HG03565 (cell line): ENCODE results near the gene LSM3.
A peak's percentile ranks its signal among the peaks of the same experiment; 100 is the strongest.

Experiments used
- ATAC-seq: cut with Tn5 transposase; IDR thresholded peaks from one replicate; pipeline ENCODE4 v1.9.1; 2021; ENCODE audit warnings: mild to moderate bottlenecking, moderate library complexity; ENCODE audit not compliant: unreplicated experiment

The LSM3 gene

DNA sequence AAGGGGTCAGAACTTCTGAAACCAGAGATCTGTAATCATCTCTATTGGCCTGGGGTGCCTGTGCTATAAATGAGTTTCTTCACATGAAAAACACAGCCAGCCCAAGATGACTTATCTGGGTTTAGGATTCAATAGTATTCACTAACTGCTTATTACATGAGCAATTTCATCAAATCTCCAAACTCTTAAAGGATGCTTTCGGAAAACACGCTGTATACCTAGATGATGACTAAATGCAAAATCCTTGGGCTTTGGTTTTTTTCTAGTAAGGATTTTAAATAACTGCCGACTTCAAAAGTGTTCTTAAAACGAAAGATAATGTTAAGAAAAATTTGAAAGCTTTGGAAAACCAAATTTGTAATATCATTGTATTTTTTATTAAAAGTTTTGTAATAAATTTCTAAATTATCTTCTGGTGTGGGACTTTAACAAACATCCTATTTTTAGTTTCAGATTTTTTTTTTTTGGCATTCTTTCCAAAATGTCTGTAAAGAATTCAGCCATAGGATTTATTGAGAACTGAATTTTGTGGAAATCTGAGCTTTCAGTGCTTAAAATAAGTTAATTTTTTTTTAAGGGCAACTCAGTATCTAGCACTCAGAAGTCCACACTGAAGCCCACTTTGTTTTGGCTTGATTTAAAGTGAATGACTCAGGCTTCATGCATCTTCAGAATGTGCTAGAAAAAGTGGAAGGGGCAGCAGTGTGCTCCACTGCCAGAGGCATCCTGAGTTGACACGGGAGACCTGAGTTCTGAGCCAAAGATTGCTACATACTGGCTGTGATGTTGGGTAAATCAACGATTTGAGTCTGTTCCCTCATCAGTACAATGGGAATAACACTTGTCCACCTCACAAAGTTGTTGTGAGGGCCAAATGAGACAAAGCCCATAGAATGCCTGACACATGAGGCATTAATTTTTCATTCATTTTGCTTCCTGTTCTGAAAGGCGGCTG is 35.1 kb upstream of the LSM3 start:
- no peak for ATAC-seq

DNA sequence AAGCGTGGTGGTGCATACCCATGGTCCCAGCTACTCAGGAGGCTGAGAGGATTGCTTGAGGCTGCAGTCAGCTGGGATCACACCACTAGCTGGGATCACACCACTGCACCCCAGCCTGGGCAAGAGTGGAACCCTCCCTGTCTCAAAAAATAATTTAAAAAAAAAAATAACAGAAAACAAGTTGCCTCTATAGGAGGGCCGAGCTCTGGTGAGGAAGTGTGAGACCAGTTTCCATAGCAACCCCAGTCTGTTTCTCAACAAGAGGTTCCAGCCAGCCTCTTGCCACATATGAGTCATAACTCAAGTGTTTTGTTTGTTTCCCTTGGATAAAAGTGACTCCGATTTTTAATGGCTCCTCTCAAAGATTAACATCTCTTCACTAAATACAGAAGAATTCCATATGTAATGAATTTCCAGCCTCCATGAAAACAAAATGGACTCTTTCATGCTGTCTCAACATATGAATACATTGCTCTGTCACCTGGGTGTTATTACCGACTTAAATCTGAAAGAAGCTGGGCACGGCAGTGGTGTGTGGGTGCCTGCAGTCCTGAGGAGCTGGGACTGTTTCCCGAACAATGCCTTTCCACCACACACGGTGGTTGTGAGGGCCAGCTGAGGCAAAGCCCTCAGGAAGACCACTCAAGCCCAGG is 34.1 kb upstream of the LSM3 start:
- ATAC-seq = peak; percentile 92

DNA sequence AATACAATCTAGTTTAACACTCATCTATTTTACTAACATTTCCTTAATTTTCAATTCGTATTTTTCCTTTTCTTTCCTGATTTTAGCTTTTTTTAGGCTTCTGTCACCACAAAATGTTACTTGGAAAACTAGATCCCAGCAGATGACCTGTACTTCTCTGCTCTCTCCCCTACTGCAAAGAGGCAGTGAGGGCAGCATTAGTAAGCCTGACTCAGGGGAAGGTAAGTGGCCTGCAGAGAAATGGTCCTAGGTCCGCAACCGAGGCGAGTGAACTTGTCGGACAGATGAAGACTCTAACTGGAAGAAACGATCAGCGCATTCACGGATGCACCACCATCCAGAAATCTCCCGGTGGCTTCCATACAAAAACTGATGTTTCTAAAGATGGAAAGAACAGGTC is 33.4 kb upstream of the LSM3 start:
- no peak for ATAC-seq

DNA sequence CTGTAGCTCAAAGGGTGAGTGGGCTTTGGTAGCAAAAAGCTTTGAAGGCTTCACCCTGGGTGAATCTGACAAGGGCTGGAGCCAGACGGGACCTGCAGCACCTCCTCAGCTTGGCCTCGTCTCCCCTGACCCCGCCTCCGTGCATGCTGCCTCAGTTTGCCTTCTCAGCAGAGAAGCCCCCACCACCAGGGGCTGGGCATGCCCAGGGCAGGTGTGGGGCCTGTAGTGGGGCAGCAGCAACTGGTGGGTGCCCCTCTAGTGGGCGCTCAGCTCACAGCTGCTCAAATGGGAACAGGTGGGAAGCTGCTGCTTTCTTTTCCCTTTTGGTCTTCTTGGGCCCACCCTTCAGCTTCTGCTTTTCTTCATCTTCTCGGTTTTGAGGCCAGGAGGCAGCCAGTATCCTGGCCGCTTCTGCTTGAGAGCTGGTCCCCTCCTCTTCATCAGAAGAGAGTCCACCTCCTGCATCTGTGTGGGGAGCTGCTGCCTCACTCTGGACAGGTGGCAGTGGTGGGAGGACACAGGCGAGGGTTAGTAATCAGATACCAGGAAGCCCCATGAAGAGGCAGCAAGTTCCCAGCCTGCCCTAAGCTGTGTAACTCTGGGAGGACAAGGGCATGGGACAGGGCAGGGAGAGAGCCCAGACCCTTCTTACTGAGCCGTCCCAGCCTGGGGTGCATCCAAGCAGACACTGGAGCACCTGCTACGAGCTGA is 32.8 kb upstream of the LSM3 start:
- no peak for ATAC-seq

DNA sequence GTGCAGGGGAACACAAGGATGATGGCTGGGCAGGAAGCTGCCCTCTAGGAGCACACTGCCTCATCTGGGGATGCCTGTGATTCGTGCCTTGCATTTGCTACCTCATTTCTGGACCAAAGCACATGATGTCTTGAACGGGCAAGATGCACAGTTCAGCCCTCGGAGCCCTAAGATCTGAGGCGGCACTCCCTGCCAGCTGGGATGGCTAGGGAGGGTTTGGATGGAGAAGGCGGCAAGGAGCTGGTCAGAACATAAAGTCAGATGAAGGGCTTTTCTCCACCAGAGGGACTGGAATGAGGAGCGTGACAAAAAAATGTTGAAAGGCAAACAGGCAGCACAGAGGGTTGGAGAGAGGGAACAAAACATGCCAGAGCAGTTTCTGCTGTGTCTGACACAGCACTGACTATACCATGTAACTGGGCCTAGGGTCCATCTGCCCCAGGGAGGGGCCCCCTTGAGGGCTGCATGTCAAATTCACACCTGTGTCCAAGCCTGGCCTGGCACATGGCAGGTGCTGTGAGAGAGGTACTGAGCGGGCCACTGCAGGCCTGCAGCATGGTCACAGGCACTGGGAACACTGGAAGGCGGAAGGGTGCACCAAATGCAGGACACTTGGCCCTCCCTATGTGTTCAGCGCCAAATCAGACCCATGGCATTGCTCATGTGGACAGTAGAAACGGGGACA is 32.1 kb upstream of the LSM3 start:
- ATAC-seq = no peak

DNA sequence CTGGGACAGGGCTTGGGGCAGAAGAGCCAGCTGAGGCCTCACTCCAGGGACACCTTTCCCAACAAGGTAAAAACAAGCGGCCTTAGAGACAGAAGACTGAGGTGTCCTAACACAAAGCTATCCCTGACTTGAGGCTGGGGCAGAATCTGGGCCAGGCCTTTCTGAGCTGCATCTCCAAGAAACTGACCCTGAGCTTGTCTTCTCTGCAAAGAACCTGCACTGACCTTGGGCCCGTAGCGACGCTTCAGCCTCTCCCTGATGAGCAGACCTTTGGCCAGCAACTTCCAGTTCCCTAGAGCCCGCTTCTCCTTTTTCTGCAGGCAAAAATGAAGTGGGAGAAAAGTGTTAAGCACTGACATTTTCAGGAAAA is 31.6 kb upstream of the LSM3 start:
- ATAC-seq = no peak

DNA sequence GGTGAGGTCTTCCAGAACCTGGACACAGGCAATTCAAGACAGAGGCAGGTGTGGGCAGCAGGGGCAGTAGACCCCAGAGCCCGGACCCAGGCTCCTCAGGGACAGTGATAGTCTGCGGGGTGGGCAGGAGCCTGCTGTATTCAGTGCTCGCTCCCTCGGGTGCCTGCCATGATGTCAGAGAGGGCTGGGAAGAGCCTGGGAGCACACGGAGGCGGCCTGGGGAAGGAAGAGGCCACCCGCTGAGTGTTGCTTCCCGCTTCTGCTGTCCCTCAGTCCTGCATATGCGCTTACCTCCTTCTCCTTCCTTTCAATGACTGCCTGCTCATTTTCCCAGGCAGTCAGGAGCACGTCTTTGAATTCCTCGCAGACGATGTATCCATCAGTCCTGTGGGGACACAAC is 31.0 kb upstream of the LSM3 start:
- ATAC-seq = no peak

DNA sequence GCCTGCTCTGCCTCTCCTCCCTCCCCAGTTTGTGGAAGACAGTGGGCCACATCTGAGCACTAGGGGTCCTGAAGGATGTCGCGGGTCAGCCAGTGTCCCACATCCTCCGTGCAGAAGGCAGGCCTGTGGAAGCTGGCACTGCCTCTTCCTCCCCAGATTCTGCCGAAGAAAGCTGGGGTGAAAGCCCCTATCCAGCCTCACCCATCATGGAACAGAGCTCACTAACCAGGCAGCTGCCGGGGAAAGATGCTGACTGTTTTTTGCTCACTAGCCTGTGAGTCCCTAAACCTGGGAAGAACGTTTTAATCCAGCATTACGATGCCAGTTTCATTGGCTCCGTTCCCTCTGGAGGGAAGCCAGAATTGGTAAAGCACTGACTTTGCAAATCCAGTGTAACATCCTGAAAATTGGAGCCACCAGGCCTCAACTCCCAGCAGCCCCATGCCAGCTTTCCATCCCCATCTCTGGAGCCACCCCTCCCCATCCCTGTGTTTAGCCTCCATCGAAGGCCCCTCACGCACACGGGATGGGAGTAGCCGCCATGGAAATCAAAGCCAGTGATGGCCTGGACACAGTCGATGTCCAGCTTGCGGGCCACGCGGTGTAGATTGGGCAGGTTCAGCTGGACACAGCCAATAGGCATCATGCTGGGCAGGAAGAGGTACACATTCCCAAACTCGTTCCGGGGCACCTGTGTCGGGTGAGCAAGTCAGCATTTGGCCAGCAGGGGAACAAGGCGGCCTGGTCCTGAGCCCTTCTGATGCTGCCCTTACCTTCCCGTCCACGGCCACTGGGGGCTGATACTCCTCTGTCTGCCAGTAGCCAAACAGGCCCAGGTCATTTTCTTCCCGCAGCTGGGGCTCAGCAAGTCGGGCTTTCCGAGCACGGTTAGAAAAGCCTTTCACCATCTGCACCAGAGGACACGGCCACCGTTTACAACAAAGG is 30.3 kb upstream of the LSM3 start:
- ATAC-seq = no peak

DNA sequence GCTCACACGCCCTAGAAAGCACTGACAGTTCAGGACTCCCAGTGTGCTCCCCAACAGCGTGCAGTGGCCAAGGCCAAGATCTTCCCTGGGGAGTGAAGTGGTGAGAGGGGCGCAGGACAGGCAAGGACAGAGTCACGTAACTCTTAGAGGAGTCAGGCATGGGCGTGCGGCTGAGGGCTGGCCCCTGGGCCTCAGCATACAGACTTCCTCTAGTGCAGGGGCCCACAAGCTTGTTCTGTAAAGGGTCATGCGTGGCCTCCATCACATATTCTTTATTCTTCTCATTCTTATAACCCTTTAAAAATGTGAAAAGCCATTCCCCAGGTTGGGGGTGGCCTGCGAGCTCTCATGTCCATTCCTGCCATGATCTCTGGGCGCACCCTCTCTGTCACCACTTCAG is 28.5 kb upstream of the LSM3 start:
- no peak for ATAC-seq

DNA sequence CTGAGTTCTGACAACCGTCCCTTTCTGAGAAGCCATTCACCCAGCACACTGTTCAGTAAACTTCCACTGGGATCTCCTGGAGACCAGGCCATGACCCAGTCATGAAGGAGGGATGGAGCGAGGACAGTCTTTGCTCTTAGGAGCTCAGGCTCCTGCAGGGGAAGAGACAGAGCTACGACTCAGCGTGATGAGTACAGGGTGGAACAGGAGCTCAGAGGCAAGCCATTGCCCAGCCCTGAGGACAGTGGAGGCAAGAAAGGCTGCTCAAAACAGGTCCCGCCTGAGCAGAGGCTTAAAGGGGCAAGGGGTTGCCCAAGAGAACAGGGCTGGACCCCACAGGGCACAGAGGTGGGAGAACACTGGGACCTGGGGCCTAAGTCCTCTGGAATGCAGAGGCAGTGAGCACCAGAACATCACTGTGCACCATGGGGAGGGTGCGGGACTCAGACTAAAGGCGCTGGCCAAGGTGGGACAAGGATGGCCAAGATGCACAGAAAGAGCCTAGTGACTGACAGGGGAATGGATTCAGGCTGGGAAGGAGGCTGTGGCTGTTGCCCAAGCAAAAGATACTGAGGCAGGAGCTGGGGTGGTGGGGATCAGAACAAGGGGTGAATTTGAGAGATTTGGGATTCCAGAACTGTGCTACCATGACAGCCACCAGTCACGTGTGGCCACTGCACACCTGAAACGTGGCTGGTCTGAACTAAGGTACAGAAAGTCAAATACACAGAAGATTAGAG is 28.0 kb upstream of the LSM3 start:
- no peak for ATAC-seq

DNA sequence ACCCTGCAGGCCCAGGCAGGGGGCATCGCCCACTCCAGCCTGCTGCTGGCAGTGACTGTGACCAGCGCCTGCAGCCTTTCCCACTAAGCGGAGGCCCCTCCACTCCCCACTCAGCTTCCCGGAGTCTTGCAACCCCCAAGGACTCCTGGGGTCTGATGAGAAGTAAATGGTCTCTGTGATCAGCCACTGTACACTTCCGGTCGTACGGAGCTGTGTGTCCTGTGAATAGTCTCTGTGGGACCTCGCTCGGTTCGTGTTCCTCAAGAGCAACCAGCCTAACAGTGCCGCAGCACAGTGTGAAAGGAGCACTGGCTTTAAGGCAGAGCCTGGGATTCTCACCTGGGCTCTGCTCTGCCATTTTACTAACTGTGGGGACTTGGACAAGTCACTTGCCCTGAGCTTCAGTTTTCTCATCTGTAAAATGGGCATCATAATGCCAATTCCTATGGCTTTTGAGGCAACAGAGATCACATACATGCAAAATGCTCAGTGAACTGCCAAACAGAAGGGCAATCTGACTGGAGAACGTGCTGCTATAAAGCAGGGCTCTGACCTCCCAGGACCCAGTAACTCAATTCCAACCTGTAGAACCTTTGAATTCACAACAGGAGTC is 27.0 kb upstream of the LSM3 start:
- no peak for ATAC-seq

DNA sequence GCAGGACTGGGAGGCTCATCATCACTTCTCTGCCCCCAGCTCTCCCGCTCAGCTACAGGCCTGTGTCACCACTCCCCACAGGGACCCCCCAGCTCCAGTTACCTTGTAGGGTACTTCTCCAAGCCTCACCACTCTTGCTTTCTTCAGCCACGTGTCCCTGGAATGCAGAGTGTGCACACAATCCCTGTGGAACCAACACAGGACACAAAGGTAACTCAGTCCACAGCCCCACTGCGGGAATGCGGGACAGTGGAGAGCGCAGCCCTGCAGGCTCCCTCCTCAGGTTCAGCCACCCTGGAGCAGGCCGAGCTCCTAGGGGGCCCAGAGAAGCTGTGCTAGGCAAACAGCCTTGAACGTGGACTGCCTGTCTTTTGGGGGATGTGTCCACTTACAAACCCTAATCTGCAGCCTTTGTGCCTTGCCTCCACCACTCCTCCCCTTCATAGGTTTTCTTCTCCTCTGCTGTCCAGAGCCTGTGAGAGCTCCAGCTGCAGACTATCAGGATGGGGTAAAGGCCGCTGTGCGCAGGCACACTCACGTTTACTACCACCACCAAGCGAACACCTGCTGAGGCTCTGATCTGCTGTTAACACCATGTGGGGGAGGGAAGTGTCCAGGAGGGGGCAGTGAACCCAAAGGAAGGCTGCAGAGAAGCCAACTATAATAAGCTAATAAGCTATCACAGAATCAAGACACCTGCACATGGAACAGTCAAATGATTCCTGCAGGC is 26.2 kb upstream of the LSM3 start:
- ATAC-seq = no peak

DNA sequence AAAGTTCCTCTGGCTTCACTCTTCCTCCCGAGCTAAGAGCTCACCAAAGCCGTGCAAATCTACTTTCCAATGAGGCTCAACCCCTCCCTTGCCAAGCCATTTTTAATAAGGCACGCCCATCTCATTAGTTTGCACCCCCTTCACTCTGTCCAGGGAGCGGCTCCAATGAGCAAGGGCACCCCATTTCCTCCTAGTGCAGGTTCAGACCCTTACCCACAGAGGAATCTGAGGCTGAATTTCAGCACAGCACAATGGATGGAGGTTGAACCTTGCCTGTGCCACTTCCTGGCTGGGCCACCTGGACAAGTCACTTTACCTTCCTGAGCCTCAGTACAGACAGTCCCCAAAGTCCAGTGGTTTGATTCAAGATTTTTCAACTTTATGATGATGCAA is 25.7 kb upstream of the LSM3 start:
- ATAC-seq = no peak

DNA sequence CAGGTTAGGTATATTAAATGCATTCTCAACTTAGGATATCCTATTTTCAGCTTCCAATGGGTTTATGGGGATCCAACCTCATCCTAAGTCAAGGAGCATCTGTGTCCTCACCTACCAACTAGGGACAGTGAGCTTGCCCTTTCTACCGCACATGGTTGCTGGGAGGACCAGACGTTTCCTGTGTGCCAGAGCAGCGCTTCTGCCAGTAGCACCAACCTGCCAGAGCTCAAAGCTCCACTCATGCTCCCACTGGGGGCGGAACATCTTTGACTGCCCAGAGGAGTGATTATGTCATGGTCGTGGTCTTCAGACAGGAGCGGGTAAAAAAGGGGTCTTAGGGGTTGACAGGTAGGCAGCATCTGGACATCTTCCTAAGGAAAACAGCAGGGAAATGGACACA is 25.0 kb upstream of the LSM3 start:
- ATAC-seq = no peak

DNA sequence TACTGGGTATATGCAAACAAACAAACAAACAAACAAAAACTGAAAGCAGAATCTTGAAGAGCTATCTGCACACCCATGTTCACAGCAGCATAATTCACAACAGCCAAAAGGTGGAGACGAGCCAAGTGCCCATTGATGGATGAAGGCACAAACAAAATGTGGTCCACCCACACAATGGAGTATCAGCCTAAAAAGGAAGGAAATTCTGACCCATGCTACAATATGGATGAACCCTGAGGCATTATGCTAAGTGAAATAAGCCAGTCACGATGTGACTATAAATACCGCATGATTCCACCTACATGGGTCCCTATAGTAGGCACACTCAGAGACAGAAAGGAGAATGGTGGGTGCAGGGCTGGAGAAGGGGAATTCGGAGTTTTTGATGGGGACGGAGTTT is 24.3 kb upstream of the LSM3 start:
- no peak for ATAC-seq

DNA sequence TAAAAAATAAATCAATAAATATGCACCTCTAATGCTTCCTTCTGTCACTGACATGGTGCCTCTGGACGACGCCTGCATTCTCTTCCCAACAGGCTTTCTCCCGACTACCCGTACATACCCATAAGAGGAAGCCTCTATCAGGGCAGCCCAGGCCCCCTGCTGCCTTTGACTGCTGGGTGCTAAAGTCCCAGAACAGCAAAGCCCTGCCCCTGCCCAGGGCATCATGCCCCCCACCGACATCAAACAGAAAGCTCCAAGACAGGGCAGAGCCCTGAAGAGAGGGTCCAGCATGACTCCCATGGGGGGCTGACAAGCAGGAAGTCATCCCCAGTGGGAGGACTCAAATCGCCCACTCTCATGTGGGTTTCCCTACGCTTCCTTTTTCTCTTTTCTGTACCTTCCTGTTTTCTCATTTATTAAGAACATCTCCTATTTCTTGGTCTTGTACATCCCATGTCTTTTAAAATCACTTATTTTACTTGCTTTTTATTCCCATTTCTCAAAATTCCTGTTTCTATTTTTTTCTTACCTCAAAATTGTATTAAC is 23.6 kb upstream of the LSM3 start:
- no peak for ATAC-seq

DNA sequence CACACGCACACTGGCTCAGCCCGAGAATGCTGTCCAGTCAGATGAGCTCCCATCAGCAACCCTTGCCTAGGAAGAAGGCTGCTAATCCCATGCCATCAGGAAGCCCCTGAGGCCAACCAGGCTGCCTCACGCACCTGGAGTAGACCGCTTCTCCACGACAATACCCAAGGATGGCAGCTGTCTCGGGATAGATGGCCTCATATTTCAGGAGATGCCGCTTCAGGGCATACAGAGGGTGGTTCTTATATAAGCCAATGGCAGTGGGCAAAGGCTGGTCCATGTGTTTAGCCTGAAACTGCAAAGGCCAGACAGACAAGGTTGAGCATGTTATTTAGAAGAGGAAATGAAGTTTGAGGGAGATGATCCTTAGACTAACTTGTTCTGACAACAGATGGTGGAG is 22.4 kb upstream of the LSM3 start:
- no peak for ATAC-seq
